ENCODE results near the gene RFX3.

GRCh38 chr9:3308609-3309008, 217.2 kb downstream of the RFX3 start:
- no peak for TF ChIP-seq GATA3 (IDR thresholded peaks at IDR 0.05; ENCODE audit: low read depth, low read length)
- no peak for TF ChIP-seq GATA2 (IDR thresholded peaks at IDR 0.05; ENCODE audit: low read depth, low read length)
